ENCODE results near the gene NRG2. TPM values are rescaled to one million over a fixed set of nuclear protein-coding genes. Genes with fewer than 3 reads are reported as not detected.
A peak's percentile ranks its signal among the peaks of the same experiment; 100 is the strongest.

NRG2 gene
- polyA plus RNA-seq, 1 experiment, result not detected

GRCh38 chr5:140042393-140042642, 781 bp downstream of the NRG2 start:
- no peaks in the 10 kb centered on the region for H3K36me3 ChIP-seq (ENCODE audit: control insufficient read depth, insufficient read depth, low read length)
- H3K4me3 ChIP-seq (ENCODE audit: low read depth, low read length), result peak overlapping the region; percentile 57
- no peak for DNase-seq (ENCODE audit: low read depth)
- H3K27me3 ChIP-seq (ENCODE audit: control insufficient read depth, insufficient read depth, low read length), result peaks cover 10% of the 10 kb centered on the region
- TF ChIP-seq CTCF (IDR thresholded peaks at IDR 0.05; ENCODE audit: insufficient read depth, low read depth, low read length), result no peak
- POLR2A ChIA-PET, result no interaction called here
- CTCF ChIA-PET, result interaction anchor here (1.4 kb wide), 1 partner anchor 102 kb away, joined by 4 read pairs; no protein-coding TSS in a partner anchor

- no peak for DNase-seq (ENCODE audit: low read depth)
- ChIA-PET POLR2A (interaction anchor here (0.6 kb wide), 1 partner anchor 66 kb away, joined by 7 read pairs; no protein-coding TSS in a partner anchor), CTCF (no interaction called here)
- TF ChIP-seq CTCF (IDR thresholded peaks at IDR 0.05; ENCODE audit: insufficient read depth, low read depth, low read length), result no peak
- peak overlapping the region; percentile 57 for H3K4me3 ChIP-seq (ENCODE audit: low read depth, low read length)
- H3K36me3 ChIP-seq (ENCODE audit: control insufficient read depth, insufficient read depth, low read length), result no peaks in the 10 kb centered on the region
- peaks cover 10% of the 10 kb centered on the region for H3K27me3 ChIP-seq (ENCODE audit: control insufficient read depth, insufficient read depth, low read length)
These were observed 1.4 kb downstream of the NRG2 start for GRCh38 chr5:140041492-140042392.

GRCh38 chr5:140041099-140041491, 2.0 kb downstream of the NRG2 start:
- no peak for DNase-seq (ENCODE audit: low read depth)
- no peak overlapping the region for H3K4me3 ChIP-seq (ENCODE audit: low read depth, low read length)
- ChIA-PET CTCF (interaction anchor here (1.5 kb wide), 1 partner anchor 73 kb away, joined by 3 read pairs; no protein-coding TSS in a partner anchor), POLR2A (interaction anchor here (0.6 kb wide), 1 partner anchor 66 kb away, joined by 7 read pairs; no protein-coding TSS in a partner anchor)
- H3K36me3 ChIP-seq (ENCODE audit: control insufficient read depth, insufficient read depth, low read length), result no peaks in the 10 kb centered on the region
- TF ChIP-seq CTCF (IDR thresholded peaks at IDR 0.05; ENCODE audit: insufficient read depth, low read depth, low read length), result no peak
- peaks cover 11% of the 10 kb centered on the region for H3K27me3 ChIP-seq (ENCODE audit: control insufficient read depth, insufficient read depth, low read length)

GRCh38 chr5:140040358-140040757, 2.7 kb downstream of the NRG2 start:
- POLR2A ChIA-PET, result no interaction called here
- TF ChIP-seq CTCF (IDR thresholded peaks at IDR 0.05; ENCODE audit: insufficient read depth, low read depth, low read length), result no peak
- CTCF ChIA-PET, result interaction anchor here (1.4 to 1.5 kb wide), 2 partner anchors 10 to 72 kb away, joined by 3 read pairs; no protein-coding TSS in a partner anchor

GRCh38 chr5:140039561-140039960, 3.5 kb downstream of the NRG2 start:
- DNase-seq (ENCODE audit: low read depth), result no peak
- ChIA-PET POLR2A (no interaction called here), CTCF (interaction anchor here (0.6 to 1.5 kb wide), 3 partner anchors 11 to 71 kb away, joined by 3 to 5 read pairs (median 3); no protein-coding TSS in a partner anchor)
- H3K4me3 ChIP-seq (ENCODE audit: low read depth, low read length), result no peak overlapping the region
- TF ChIP-seq CTCF (IDR thresholded peaks at IDR 0.05; ENCODE audit: insufficient read depth, low read depth, low read length), result no peak
- H3K36me3 ChIP-seq (ENCODE audit: control insufficient read depth, insufficient read depth, low read length), result no peaks in the 10 kb centered on the region
- H3K27me3 ChIP-seq (ENCODE audit: control insufficient read depth, insufficient read depth, low read length), result peaks cover 5% of the 10 kb centered on the region

More at GRCh38 chr5:140040358-140040757, 2.7 kb downstream of the NRG2 start:
- Histone ChIP-seq H3K27me3 (ENCODE audit: control insufficient read depth, insufficient read depth, low read length) (peaks cover 11% of the 10 kb centered on the region), H3K36me3 (ENCODE audit: control insufficient read depth, insufficient read depth, low read length) (no peaks in the 10 kb centered on the region), H3K4me3 (ENCODE audit: low read depth, low read length) (no peak overlapping the region)
- DNase-seq (ENCODE audit: low read depth), result no peak

Measured in BJ (cell line).